GM12801 (cell line): ENCODE results near the gene TGM5.

Source experiments
- TF ChIP-seq, protein P1 (sequence below): IDR thresholded peaks from one replicate; pipeline ENCODE4 v1.5.1; 2011; ENCODE audit warnings: control low read depth; ENCODE audit not compliant: insufficient read length; ENCODE audit errors: extremely low read depth

TGM5 gene

DNA sequence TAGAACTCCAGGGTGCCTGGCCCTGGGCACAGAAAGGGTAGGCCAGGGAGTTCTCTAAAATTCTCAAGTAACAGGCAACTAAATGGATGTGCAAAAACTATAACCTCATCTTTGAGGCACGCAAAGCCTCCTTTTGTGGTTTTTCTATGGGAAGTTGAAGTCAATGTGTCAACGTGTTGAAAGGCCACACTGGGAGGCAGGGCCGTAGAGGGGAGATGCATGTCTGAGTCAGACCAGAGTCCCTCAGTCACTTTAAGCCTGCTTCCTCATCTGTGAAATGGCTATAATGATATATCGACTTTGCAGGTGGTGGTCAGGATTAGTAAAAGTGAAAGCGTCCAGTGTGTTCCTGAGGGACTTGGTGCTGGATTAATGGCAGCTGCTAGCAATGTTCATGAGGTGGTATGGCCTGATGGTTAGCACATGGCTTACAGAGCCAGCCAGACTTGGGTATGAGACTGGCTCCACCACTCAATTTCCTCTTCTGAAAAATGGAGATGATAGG, 17.0 kb downstream of the TGM5 start:
- TF ChIP-seq, protein P1, sequence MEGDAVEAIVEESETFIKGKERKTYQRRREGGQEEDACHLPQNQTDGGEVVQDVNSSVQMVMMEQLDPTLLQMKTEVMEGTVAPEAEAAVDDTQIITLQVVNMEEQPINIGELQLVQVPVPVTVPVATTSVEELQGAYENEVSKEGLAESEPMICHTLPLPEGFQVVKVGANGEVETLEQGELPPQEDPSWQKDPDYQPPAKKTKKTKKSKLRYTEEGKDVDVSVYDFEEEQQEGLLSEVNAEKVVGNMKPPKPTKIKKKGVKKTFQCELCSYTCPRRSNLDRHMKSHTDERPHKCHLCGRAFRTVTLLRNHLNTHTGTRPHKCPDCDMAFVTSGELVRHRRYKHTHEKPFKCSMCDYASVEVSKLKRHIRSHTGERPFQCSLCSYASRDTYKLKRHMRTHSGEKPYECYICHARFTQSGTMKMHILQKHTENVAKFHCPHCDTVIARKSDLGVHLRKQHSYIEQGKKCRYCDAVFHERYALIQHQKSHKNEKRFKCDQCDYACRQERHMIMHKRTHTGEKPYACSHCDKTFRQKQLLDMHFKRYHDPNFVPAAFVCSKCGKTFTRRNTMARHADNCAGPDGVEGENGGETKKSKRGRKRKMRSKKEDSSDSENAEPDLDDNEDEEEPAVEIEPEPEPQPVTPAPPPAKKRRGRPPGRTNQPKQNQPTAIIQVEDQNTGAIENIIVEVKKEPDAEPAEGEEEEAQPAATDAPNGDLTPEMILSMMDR: no peak

DNA sequence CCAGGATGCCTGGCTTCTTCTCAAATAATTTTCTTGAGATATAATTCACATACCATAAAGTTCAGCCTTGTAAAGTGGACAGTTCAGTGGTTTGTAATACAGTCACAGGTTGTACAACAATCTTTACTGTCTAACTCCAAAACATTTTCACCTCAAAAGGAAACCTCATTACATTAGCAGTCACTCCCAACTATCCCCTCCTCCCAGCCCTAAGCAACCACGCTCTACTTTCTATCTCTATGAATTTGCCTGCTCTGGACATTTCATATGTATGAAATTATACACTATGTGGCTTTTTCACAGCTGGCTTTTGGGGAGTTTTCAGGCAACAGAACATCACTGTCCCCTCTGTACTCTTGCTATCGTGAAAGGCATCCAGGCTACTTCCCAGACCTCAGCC, 17.5 kb downstream of the TGM5 start:
- TF ChIP-seq, protein P1: no peak

DNA sequence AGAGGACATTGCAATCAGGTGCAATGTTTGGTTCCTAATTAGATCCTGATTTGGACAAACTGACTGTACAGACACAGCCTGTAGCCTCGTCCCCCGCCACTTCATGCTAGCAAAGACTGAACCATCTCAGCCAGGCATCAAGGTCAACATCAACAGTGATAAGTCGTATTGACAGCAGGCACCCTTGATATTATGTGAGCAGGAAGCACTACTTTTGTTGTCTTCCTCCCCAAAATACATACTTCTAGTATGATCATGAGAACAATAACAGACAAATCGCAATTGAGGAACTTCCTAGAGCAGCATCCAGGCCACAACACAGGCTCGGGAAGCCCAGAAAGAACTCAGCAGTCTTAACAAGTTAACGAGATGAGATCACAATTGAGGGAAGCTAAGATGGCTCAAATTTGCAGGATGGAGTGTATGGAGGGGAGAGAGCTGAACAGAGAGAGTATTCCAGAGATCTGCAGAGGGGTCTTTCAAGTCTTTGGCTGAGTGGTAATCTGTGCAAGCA, 20.4 kb downstream of the TGM5 start:
- TF ChIP-seq, protein P1: no peak

DNA sequence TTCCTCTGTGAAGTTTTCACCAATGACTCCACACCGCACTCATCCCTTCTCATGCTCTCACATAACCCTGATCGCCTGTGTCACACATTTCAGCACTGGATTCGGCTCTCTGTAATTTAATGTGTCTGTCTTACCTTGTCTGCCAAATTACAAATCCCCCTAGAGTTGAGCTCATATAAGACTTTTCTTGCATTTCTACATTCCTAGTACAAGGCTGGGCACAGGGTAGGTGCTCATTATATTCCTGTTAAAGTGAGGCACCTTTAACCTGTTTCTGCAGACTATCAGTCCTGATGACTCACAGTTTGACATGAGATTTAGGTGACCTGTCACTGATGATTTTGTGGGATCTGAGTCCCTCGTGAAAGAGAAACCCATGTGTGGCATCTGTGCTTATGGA, 22.6 kb downstream of the TGM5 start:
- TF ChIP-seq, protein P1: no peak

DNA sequence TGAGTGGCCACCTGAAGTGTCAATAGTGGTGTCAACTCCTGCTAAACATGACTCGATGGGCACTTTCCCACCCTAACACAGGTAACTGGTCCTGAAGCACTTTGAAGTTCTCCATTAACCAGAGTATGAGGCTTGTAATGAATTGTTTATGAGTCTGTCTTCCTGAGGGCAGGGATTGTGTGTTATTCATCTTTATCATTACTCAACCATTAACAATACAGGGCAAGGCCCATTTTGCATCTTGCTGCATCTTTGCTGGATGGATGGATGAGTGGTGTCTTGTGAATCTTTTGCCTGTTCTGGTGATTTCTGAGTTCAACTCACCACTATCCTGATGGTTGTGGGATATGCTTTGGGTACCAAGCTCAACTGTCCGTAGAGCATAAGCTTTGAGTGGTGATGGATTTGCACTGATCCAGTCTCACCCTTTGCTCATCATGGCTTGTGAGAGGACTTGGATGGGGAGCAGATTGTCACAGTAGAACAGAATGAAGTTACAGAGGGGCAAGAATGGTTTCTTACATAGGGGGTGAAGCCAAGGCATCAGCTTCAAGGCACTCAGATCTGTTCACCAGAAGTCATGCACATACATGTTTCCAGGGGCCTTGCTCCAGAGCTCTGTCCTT, 23.6 kb downstream of the TGM5 start:
- TF ChIP-seq, protein P1: no peak

DNA sequence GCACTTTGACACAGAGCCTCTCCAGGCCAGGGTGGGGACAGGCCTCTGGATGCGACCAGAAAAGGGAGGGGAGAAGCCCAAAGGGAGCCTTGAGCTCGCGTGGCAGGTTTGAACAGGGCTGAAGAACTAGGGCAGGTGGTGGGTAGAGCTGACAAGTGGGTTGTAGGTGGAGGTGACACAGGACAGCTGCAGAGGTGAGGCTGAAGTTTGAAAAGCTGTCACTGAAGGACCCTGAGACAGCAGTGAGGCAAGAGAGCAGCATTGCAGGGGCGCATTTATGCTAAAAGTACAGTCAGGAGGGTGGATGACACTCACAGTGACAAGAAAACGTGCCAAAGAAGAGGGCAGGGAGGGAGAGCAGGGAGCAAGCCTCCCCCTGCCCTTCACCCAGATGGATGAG, 24.1 kb downstream of the TGM5 start:
- TF ChIP-seq, protein P1: no peak

DNA sequence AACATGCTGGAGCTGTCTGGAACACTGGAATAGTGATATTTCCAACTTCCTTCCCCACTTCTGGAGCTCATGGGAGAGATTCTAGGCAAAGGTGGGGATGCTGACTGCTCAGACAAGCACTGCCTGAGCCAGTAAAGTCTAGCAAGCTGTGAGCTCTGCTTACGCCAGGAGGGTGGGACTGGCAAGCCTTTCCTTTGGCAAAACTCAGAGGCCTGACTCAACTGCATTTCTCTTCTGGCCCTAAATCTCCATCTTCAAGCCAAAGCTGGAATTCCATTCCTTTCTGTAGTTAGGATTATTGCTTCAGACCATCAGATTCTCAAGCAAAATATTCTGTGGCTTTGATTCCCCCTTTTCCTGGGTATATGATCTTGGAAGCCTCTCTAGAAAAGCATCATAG, 25.6 kb downstream of the TGM5 start:
- TF ChIP-seq, protein P1: no peak
